Measurements from ENCODE around the gene MAPK7.

- TF ChIP-seq, protein P1, sequence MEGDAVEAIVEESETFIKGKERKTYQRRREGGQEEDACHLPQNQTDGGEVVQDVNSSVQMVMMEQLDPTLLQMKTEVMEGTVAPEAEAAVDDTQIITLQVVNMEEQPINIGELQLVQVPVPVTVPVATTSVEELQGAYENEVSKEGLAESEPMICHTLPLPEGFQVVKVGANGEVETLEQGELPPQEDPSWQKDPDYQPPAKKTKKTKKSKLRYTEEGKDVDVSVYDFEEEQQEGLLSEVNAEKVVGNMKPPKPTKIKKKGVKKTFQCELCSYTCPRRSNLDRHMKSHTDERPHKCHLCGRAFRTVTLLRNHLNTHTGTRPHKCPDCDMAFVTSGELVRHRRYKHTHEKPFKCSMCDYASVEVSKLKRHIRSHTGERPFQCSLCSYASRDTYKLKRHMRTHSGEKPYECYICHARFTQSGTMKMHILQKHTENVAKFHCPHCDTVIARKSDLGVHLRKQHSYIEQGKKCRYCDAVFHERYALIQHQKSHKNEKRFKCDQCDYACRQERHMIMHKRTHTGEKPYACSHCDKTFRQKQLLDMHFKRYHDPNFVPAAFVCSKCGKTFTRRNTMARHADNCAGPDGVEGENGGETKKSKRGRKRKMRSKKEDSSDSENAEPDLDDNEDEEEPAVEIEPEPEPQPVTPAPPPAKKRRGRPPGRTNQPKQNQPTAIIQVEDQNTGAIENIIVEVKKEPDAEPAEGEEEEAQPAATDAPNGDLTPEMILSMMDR (IDR thresholded peaks at IDR 0.05): no peak
- TF ChIP-seq POLR2A (IDR thresholded peaks at IDR 0.05): no peak
Measured at GRCh38 chr17:19376811-19377210, 1.5 kb upstream of the MAPK7 start.

Data from lower leg skin (tissue), 3 donors.